AG08396 (cell line): ENCODE results near the gene MUS81.

Experiments used
- DNase-seq: peaks from one replicate; pipeline ENCODE4 v3.0.0; 2012; ENCODE audit warnings: low spot score, mixed read lengths

MUS81 gene

GRCh38 chr11:65861533-65862183 lies 1.4 kb downstream of the MUS81 start:
- no peak for DNase-seq

GRCh38 chr11:65862191-65862735 lies 2.0 kb downstream of the MUS81 start:
- DNase-seq = no peak

- DNase-seq = no peak
These were observed 3.0 kb downstream of the MUS81 start for GRCh38 chr11:65862941-65863888.

- no peak for DNase-seq
These were observed 3.9 kb downstream of the MUS81 start for GRCh38 chr11:65863889-65864705.

- no peak for DNase-seq
These were observed 4.7 kb downstream of the MUS81 start for GRCh38 chr11:65864706-65865471.

GRCh38 chr11:65865550-65866172 lies 5.4 kb downstream of the MUS81 start:
- no peak for DNase-seq

- no peak for DNase-seq
These were observed 6.5 kb downstream of the MUS81 start for GRCh38 chr11:65866509-65867283.

- no peak for DNase-seq
These were observed 7.2 kb downstream of the MUS81 start for GRCh38 chr11:65867284-65868071.

- DNase-seq = no peak
These were observed 7.9 kb downstream of the MUS81 start for GRCh38 chr11:65868076-65868667.

GRCh38 chr11:65868907-65869306 lies 8.7 kb downstream of the MUS81 start:
- DNase-seq = no peak

- DNase-seq = no peak
These were observed 9.5 kb downstream of the MUS81 start for GRCh38 chr11:65869643-65870306.

- DNase-seq = no peak
These were observed 10.1 kb downstream of the MUS81 start for GRCh38 chr11:65870307-65870658.

GRCh38 chr11:65870706-65871681 lies 10.8 kb downstream of the MUS81 start:
- no peak for DNase-seq

- DNase-seq = peak; percentile 63
These were observed 11.7 kb downstream of the MUS81 start for GRCh38 chr11:65871811-65872548.

GRCh38 chr11:65872586-65873317 lies 12.5 kb downstream of the MUS81 start, which contains the start of gene EFEMP2:
TSS of gene EFEMP2 (minus strand) at chr11:65872800. CDS start at chr11:65872354, 446 bp downstream.
- DNase-seq = peak; percentile 68
